Body of pancreas (tissue), 4 donors: Measurements from ENCODE around the gene HEY2.

ENCODE experiments used
- CTCF ChIP-seq, 7 experiments: fragments of 450-650 bp in 4 of 7; fragments of 200-600 bp in 3 of 7; sonication (generic) in 3 of 7; IDR thresholded peaks; one replicate each; pipeline ENCODE4 v1.5.1; 2016 to 2019; ENCODE audit warnings: antibody characterized with exemption in 7 of 7
- POLR2A ChIP-seq, 3 donors: fragments of 450-650 bp; IDR thresholded peaks; one replicate each; pipeline ENCODE4 v1.6.1; 2016; ENCODE audit warnings: antibody characterized with exemption in 3 of 3, mild to moderate bottlenecking in 2 of 3

GRCh38 chr6:125741336-125741735 is 8.1 kb upstream of the HEY2 start:
- no peak for TF ChIP-seq POLR2A (IDR thresholded peaks at IDR 0.05)
- no peak for TF ChIP-seq CTCF (IDR thresholded peaks at IDR 0.05)
